GM18909 (cell line): ENCODE data around the gene MSI2.

Experiments
- ATAC-seq: cut with Tn5 transposase; IDR thresholded peaks from one replicate; pipeline ENCODE4 v1.9.1; 2021; ENCODE audit warnings: mild to moderate bottlenecking; ENCODE audit not compliant: unreplicated experiment, poor library complexity

MSI2 gene

DNA sequence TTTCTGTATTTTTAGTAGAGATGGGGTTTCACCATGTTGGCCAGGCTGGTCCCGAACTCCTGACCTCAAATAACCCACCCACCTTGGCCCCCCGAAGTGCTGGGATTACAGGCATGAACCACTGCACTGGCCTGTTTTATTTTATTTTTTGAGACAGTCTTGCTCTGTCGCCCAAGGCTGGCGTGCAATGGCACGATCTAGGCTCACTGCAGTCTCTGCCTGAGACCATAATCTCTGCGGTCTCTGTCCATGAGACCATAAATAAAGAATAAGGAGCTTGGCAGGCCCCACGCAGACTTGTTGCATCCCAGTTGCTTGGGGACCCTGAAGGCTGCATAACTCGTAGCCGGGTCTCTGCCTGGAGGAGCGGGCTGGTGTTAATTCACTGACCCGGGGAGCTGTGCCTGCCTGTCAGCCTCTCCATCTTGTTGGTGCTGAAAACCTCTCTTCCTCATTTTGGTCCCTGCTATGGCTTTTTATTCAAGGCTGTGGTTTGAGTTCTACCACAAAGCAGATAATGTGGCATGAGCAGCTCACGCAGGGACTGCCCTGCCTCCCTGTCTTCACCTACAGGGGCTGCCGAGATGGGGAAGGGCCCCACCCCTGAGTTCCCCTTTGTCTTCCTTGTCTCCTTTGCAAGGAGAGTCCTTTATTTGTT lies 82.1 kb downstream of the MSI2 start:
- ATAC-seq = peak; percentile 87

DNA sequence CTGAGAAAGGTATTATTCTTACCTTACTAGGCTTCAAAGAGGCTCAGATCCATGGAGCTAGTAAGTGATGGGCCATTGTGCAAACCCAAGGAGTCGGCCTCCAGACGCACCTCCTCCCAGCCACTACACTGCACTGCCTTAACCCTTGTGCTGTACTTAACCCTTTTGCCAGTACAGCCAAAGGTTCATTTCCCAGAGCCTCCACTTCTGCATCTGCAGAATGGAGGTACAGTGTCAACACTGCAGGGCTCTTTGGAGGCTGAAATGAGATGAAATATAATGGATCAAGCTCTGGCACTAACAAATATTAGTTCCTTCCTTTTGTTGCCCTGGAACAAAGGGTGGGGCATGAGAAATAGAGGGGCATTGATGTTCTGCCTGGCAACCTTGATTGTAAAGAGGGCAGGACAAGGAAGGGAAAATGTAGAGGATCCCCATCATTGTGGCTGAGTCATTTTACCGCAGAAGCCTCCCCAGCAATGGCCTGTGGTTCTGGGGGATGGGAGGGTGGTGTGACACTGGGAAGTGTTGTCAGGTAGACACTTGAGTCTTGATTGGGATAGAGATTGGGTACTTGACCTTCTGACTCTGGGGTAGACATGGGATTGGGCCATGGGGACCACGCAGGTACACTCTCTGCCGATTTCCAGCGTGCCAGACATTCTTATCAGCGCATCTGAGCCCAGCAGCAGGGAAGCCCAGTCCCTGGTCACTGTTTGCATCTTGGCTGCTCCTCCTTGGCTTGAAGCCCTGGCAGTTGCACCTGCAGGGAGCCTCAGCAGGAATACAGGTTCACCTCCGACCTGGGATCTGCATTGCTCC lies 84.0 kb downstream of the MSI2 start:
- ATAC-seq = no peak

GRCh38 chr17:57341611-57342540 lies 85.6 kb downstream of the MSI2 start:
- ATAC-seq = no peak

- ATAC-seq = no peak
Measured at GRCh38 chr17:57342963-57343589, 86.8 kb downstream of the MSI2 start.

- no peak for ATAC-seq
Measured at GRCh38 chr17:57343717-57344116, 87.4 kb downstream of the MSI2 start.

GRCh38 chr17:57344261-57344660 lies 87.9 kb downstream of the MSI2 start:
- no peak for ATAC-seq

- ATAC-seq = no peak
Measured at GRCh38 chr17:57349541-57350247, 93.4 kb downstream of the MSI2 start.

DNA sequence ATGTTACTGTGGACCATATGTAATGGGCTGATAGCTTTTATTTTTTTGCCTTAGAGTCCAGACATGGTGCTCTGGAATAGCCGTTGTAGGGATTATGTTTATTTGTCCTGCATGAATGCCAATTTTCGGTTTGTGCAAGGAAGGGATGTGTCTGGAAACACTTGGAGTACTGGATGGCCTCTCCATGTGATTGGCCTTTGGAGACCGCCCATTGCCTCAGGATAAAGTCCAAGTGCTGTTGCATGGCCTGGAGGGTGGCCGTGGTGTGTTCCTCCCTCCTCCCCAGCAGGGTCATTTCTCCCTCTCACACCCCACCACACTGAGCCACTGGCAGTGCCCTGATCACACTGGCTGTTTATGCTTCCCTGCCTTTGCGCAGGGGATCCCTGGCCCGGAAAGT lies 93.9 kb downstream of the MSI2 start:
- ATAC-seq = no peak

- no peak for ATAC-seq
Measured at GRCh38 chr17:57352665-57353175, 96.4 kb downstream of the MSI2 start.

GRCh38 chr17:57354673-57355072 lies 98.3 kb downstream of the MSI2 start:
- ATAC-seq = no peak

DNA sequence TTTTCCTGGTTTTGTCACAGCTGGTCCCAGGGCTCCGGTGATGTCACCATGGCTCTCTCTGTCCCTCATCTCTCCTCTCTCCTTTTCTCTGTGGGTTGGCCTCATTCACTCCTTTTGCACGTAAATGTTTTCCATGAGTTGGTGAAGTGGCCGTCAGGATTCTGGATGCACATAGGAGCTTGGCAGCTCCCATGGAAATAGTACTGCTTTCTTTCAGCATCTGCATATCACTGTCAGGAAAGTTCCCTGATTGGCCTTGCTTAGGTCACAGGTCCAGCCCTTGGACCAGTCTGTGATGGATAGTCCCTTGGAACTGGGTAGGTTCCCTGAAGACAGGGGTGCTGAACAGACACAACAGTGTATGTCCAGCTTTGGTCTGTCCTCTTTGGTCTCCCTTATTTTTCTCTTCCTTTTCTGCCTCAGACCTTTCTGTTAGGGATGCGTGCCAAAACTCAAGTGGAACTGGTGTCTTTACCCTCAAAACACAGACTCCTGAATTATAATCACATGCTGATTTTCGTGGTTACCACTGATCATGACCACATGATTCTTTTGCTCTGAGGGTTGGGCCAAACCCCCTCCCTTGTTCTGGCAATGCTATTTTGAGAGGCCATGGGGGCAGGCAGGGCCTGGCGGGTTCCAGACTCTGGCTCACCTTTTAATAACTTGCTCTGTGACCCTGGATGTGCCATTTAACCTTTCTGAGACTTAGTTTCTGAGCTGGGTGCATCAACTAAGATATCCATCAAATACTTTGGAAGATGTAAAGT lies 99.0 kb downstream of the MSI2 start:
- ATAC-seq = peak; percentile 23

DNA sequence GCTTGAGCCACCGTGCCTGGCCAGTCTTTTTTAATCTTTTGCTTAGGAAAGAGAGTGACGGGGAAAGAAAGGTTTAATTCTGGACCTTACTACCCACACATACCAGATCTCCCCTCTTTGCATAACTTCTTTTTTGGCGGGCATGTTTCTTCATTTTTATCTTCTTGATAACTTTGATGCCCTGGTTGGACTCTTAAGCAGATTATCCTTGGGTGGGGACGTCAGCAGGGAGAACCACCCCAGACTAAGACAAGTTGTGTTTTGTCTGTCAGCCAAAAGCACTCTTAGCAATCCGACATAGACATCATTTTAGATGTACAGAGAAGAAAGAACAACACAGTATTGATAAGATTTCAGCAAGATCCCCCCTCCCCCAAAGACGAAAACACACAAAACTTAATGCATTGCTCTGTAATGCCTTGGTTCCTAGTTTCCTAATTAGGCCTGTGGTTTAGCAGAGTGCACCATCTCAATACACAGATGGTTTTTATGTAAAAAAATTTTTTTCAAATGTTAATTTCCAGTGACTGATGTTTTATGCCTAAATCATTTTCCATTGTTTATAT lies 99.9 kb downstream of the MSI2 start:
- peak; percentile 21 for ATAC-seq

DNA sequence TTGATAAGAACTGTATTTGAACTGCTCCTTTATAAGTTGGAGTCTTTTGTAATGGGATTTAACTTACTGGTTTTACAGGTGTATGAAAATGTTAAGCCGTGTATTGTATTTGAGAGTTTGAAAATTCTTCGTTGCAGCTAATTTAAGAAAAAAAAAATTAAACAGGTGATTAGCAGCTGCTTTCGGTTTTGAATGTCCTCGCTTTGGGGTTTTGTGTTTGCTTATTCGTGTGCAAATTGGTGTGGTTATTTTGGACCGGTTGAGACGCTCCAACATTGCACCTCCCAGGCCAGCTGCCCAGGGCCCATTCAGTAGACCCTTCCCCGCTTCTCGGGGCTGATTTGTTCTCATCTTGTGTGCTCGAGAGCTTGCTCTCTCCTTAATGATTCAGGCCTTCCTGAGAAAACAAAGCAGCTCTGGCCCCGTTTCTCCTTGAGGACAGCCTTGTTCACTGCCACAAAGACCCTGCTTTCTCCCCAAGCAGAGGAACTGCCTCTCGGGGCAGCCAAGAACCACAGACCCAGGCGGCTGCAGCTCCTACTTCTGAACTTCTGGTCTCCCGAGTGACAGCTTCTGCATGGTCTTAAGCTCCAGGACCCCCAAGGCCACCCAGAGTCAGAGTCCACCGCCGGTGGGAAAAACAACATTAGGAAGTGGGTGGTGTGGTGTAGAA lies 100.5 kb downstream of the MSI2 start:
- peak; percentile 43 for ATAC-seq

DNA sequence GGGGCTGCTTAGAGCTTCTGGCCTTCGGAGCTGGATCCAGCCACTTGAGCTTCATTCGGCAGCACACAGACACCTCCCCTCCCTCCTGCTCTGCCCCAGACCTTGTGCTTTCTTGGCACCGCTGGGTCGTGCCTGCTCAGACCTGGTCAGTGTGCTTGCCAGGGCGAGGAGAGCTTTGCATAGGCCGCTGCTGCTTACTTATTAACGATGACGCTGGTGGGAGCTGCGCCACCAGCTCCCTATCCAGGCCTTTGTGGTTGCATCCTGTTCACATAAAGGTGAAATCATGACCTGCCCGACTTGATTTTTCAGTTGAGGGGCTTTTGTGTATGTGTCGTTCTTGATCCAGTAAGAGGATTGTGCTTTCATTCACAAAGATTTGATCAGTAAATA lies 101.1 kb downstream of the MSI2 start:
- ATAC-seq = peak; percentile 65

- ATAC-seq = peak; percentile 57
Measured at GRCh38 chr17:57357830-57358430, 101.6 kb downstream of the MSI2 start.

- ATAC-seq = no peak
Measured at GRCh38 chr17:57360266-57360665, 103.9 kb downstream of the MSI2 start.

DNA sequence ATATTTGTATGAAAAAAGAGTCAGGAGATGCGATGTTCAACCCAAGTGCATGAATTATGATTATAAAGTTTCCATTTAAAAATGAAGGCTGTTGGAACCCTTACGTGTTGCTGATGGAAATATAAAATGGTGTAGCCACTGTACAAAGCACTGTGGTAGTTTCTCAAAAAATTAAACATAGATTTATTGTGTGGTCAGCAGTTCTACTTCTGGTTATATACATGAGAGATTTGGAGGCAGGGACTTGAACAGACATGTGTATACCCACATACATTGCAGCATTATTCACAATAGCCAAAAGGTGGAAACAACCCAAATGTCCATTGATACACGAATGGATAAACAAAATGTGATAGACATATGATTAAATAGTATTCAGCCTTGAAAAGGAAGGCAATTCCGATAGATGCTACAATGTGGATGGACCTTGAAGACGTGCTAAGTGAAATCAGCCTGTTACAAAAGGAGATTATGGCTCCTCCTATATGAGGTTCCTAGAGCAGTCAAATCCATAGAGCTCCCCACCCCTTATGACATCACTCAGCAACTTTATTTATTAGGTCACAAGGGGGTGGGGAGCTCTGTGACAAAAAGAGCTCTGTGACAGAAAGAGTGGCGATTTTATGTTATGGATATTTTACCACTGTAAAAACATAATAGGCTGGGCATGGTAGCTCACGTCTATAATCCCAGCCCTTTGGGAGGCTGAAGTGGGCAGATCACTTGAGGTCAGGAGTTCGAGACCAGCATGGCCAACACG lies 106.7 kb downstream of the MSI2 start:
- ATAC-seq = no peak
